ENCODE results near the gene TSPYL2. TPM values are rescaled to one million over a fixed set of nuclear protein-coding genes. Genes with fewer than 3 reads are reported as not detected.
A peak's percentile ranks its signal among the peaks of the same experiment; 100 is the strongest.

The TSPYL2 gene
- polyA plus RNA-seq, result 10 to 100 TPM in 1 of 3 donors, 1 to 10 TPM in 2; 3.0 to 10.8 (median 8.4) TPM

- H3K36me3 Mint-ChIP-seq, result peaks cover 7 to 11% (median 8%) of the 10 kb centered on the region in 3 donors
- no peaks in the 10 kb centered on the region for H3K9me3 Mint-ChIP-seq
- peaks cover 19 to 26% of the 10 kb centered on the region in 2 donors for H3K4me1 Mint-ChIP-seq
- DNase-seq, result peak; percentile 91 to 95 (median 92)
- H3K4me3 Mint-ChIP-seq, result peak within 1 kb of the TSS; percentile 87 to 95 (median 91)
- H3K27ac Mint-ChIP-seq, result peak within 1 kb of the TSS; percentile 93 to 98 (median 96)
- peaks cover 24 to 35% (median 35%) of the 10 kb centered on the region in 3 donors for H3K27me3 Mint-ChIP-seq (ENCODE audit: low read depth in 3 of 3)
Observed at GRCh38 chrX:53081925-53082772, at the start of gene TSPYL2. Gene TSPYL2, plus strand, starts transcription at chrX:53082367. Its CDS starts 132 bp downstream, at chrX:53082499.

- Mint-ChIP-seq H3K27ac (no peak overlapping the region), H3K9me3 (peaks cover 0 to 1% (median 0%) of the 10 kb centered on the region in 6 donors), H3K27me3 (ENCODE audit: low read depth in 3 of 3) (peaks cover 4 to 15% (median 7%) of the 10 kb centered on the region in 3 donors), H3K36me3 (no peaks in the 10 kb centered on the region), H3K4me1 (no peaks in the 10 kb centered on the region), H3K4me3 (no peak overlapping the region)
- no peak for DNase-seq
Observed at GRCh38 chrX:53036149-53036548, 46.0 kb upstream of the TSPYL2 start.

- H3K27me3 Mint-ChIP-seq (ENCODE audit: low read depth in 3 of 3), result peaks cover 6 to 13% (median 7%) of the 10 kb centered on the region in 3 donors
- H3K4me1 Mint-ChIP-seq, result no peaks in the 10 kb centered on the region
- no peaks in the 10 kb centered on the region for H3K36me3 Mint-ChIP-seq
- H3K27ac Mint-ChIP-seq, result no peak overlapping the region
- H3K9me3 Mint-ChIP-seq, result peaks cover 0 to 1% (median 0%) of the 10 kb centered on the region in 6 donors
- no peak overlapping the region for H3K4me3 Mint-ChIP-seq
- no peak for DNase-seq
Observed at GRCh38 chrX:53039236-53039635, 42.9 kb upstream of the TSPYL2 start.

- Mint-ChIP-seq H3K9me3 (no peaks in the 10 kb centered on the region), H3K4me1 (no peaks in the 10 kb centered on the region), H3K27ac (no peak overlapping the region), H3K4me3 (no peak overlapping the region), H3K36me3 (no peaks in the 10 kb centered on the region), H3K27me3 (ENCODE audit: low read depth in 3 of 3) (peaks cover 3 to 7% (median 5%) of the 10 kb centered on the region in 3 donors)
- no peak for DNase-seq
Observed at GRCh38 chrX:53044995-53045394, 37.2 kb upstream of the TSPYL2 start.

- Mint-ChIP-seq H3K27me3 (ENCODE audit: low read depth in 3 of 3) (peaks cover 3 to 10% (median 4%) of the 10 kb centered on the region in 3 donors), H3K36me3 (no peaks in the 10 kb centered on the region), H3K4me3 (no peak overlapping the region), H3K27ac (no peak overlapping the region), H3K9me3 (no peaks in the 10 kb centered on the region), H3K4me1 (no peaks in the 10 kb centered on the region)
- DNase-seq, result no peak
Observed at GRCh38 chrX:53047228-53047627, 34.9 kb upstream of the TSPYL2 start.

- no peak for DNase-seq
- H3K27me3 Mint-ChIP-seq (ENCODE audit: low read depth in 3 of 3), result peaks cover 3 to 7% (median 4%) of the 10 kb centered on the region in 3 donors
- H3K36me3 Mint-ChIP-seq, result no peaks in the 10 kb centered on the region
- no peak within 1 kb of the TSS for H3K4me3 Mint-ChIP-seq
- no peak within 1 kb of the TSS for H3K27ac Mint-ChIP-seq
- H3K4me1 Mint-ChIP-seq, result no peaks in the 10 kb centered on the region
- H3K9me3 Mint-ChIP-seq, result no peaks in the 10 kb centered on the region
Observed at GRCh38 chrX:53048169-53049126, 33.7 kb upstream of the TSPYL2 start, which contains the start of gene GPR173. Gene GPR173, plus strand, starts transcription at chrX:53048789. Its CDS starts 27,833 bp downstream, at chrX:53076622.

- H3K4me3 Mint-ChIP-seq, result no peak overlapping the region
- no peak overlapping the region for H3K27ac Mint-ChIP-seq
Observed at GRCh38 chrX:53049127-53049517, 33.0 kb upstream of the TSPYL2 start.

GRCh38 chrX:53050841-53051240 lies 31.3 kb upstream of the TSPYL2 start:
- Mint-ChIP-seq H3K4me1 (no peaks in the 10 kb centered on the region), H3K36me3 (no peaks in the 10 kb centered on the region), H3K4me3 (no peak overlapping the region), H3K27me3 (ENCODE audit: low read depth in 3 of 3) (peaks cover 2 to 6% (median 3%) of the 10 kb centered on the region in 3 donors), H3K9me3 (no peaks in the 10 kb centered on the region), H3K27ac (no peak overlapping the region)
- DNase-seq, result no peak

More at GRCh38 chrX:53049127-53049517, 33.0 kb upstream of the TSPYL2 start:
- no peak for DNase-seq
- Mint-ChIP-seq H3K4me1 (no peaks in the 10 kb centered on the region), H3K9me3 (no peaks in the 10 kb centered on the region), H3K27me3 (ENCODE audit: low read depth in 3 of 3) (peaks cover 3 to 6% (median 4%) of the 10 kb centered on the region in 3 donors), H3K36me3 (no peaks in the 10 kb centered on the region)

- Mint-ChIP-seq H3K9me3 (no peaks in the 10 kb centered on the region), H3K27me3 (ENCODE audit: low read depth in 3 of 3) (peaks cover 0 to 5% (median 0%) of the 10 kb centered on the region in 3 donors), H3K27ac (no peak overlapping the region), H3K4me3 (no peak overlapping the region), H3K4me1 (peaks cover 5 to 7% of the 10 kb centered on the region in 2 donors), H3K36me3 (no peaks in the 10 kb centered on the region)
- DNase-seq, result no peak
Observed at GRCh38 chrX:53055244-53055849, 26.8 kb upstream of the TSPYL2 start.

GRCh38 chrX:53056292-53056691 lies 25.9 kb upstream of the TSPYL2 start:
- H3K27me3 Mint-ChIP-seq (ENCODE audit: low read depth in 3 of 3), result peaks cover 0 to 5% (median 0%) of the 10 kb centered on the region in 3 donors
- peak in 1 of 3 donors; percentile 16 for DNase-seq
- no peaks in the 10 kb centered on the region for H3K36me3 Mint-ChIP-seq

GRCh38 chrX:53065104-53065503 lies 17.1 kb upstream of the TSPYL2 start:
- no peak overlapping the region for H3K27ac Mint-ChIP-seq
- no peak overlapping the region for H3K4me3 Mint-ChIP-seq
- peaks cover 0 to 11% (median 5%) of the 10 kb centered on the region in 3 donors for H3K27me3 Mint-ChIP-seq (ENCODE audit: low read depth in 3 of 3)
- H3K9me3 Mint-ChIP-seq, result no peaks in the 10 kb centered on the region
- H3K36me3 Mint-ChIP-seq, result no peaks in the 10 kb centered on the region
- H3K4me1 Mint-ChIP-seq, result no peaks in the 10 kb centered on the region
- no peak for DNase-seq

More at GRCh38 chrX:53056292-53056691, 25.9 kb upstream of the TSPYL2 start:
- Mint-ChIP-seq H3K4me3 (no peak overlapping the region), H3K9me3 (no peaks in the 10 kb centered on the region), H3K4me1 (peaks cover 5 to 7% of the 10 kb centered on the region in 2 donors), H3K27ac (no peak overlapping the region)

GRCh38 chrX:53071064-53071463 lies 11.1 kb upstream of the TSPYL2 start:
- Mint-ChIP-seq H3K4me1 (peaks cover 10 to 14% of the 10 kb centered on the region in 2 donors), H3K27ac (no peak overlapping the region), H3K4me3 (peak overlapping the region in 1 of 5 donors; percentile 14), H3K27me3 (ENCODE audit: low read depth in 3 of 3) (peaks cover 4 to 9% (median 4%) of the 10 kb centered on the region in 3 donors), H3K9me3 (no peaks in the 10 kb centered on the region), H3K36me3 (no peaks in the 10 kb centered on the region)
- no peak for DNase-seq

Data from immature natural killer cell (primary cell).